GM12892 (cell line): Measurements from ENCODE around the gene SLC7A10.

Experiments used
- POLR2A ChIP-seq: IDR thresholded peaks from 2 replicates; pipeline ENCODE4 v1.6.1; 2011; ENCODE audit warnings: low read depth, low read length, control low read depth
- POLR2AphosphoS5 ChIP-seq: IDR thresholded peaks from 2 replicates; pipeline ENCODE4 v1.6.1; 2011; ENCODE audit warnings: low read depth, low read length, control low read depth

- TF ChIP-seq POLR2A, result no peak
- TF ChIP-seq POLR2AphosphoS5, result no peak
Measured at GRCh38 chr19:33199441-33200265, 26.0 kb downstream of the SLC7A10 start.
